Right lobe of liver (tissue), 6 donors: ENCODE results near the gene MPPED1. TPM values are rescaled to one million over a fixed set of nuclear protein-coding genes. Genes with fewer than 3 reads are reported as not detected.

ENCODE experiments used
- ATAC-seq, 4 donors: fragments of 200-7000 bp; cut with Tn5 transposase; one replicate each; pipeline ENCODE4 v1.9.1; 2020; ENCODE audit warnings: mild to moderate bottlenecking in 4 of 4, moderate library complexity in 4 of 4
- DNase-seq, 3 donors: peaks; one replicate each; pipeline ENCODE4 v3.0.0-alpha.2; 2020
- H3K27ac ChIP-seq, 3 donors: fragments of 200-600 bp; one replicate each; pipeline ENCODE4 v1.8.0; 2022
- H3K27me3 ChIP-seq, 2 donors: fragments of 200-600 bp; one replicate each; pipeline ENCODE4 v1.8.0; 2022
- H3K36me3 ChIP-seq, 4 donors: fragments of 200-600 bp; sonication (generic) in 1 of 4; one replicate each; pipeline versions ENCODE4 v1.5.1 to v1.8.0; 2017 to 2022; ENCODE audit warnings: control low read depth in 1 of 4
- H3K4me1 ChIP-seq, 4 donors: fragments of 200-600 bp; sonication (generic) in 1 of 4; one replicate each; pipeline versions ENCODE4 v1.5.1 to v1.8.0; 2017 to 2022; ENCODE audit warnings: control low read depth in 1 of 4
- H3K4me3 ChIP-seq, 3 donors: fragments of 200-600 bp; one replicate each; pipeline ENCODE4 v1.8.0; 2022
- H3K9me3 ChIP-seq, 4 donors: fragments of 200-600 bp; sonication (generic) in 1 of 4; one replicate each; pipeline versions ENCODE4 v1.5.1 to v1.8.0; 2017 to 2022; ENCODE audit warnings: control low read depth in 1 of 4
- CTCF ChIP-seq, 4 donors: fragments of 200-600 bp in 3 of 4; fragments of 450-650 bp in 1 of 4; IDR thresholded peaks; one replicate each; pipeline versions ENCODE4 v1.5.1 to v1.8.0; 2016 to 2022; ENCODE audit warnings: antibody characterized with exemption in 4 of 4, mild to moderate bottlenecking in 2 of 4
- POLR2A ChIP-seq: fragments of 450-650 bp; IDR thresholded peaks from one replicate; pipeline ENCODE4 v1.6.1; 2017; ENCODE audit warnings: antibody characterized with exemption, mild to moderate bottlenecking
- WGBS: methylation state at CpG from one replicate; pipeline ENCODE4 v1.1.6; 2018; ENCODE audit warnings: low coverage, low lambda C conversion rate; ENCODE audit not compliant: insufficient coverage; ENCODE audit errors: missing lambda C conversion rate; 5-methylcytosine and 5-hydroxymethylcytosine counted together
- intact Hi-C, 2 donors: fragments of 100-400 bp; cut with DNase I; formaldehyde crosslinking; loops; one replicate each; pipeline versions ENCODE4 v1.11.2 to v1.14.1; 2022
- total RNA-seq, 6 experiments: library from RNA; depleted of rRNA in 2 of 6; stranded (reverse); fragments of >200 nt in 2 of 6; fragmentation: NEBNext Ultra II Directional in 3 of 6; extraction: Animal tissue kit (Norgen Biotek cat#: 25700) in 3 of 6; gene quantifications; one replicate each; pipeline versions ENCODE4 v1.1.0 to v1.2.4, GENCODE V29; 2016 to 2023
- donor health status: DM: no; HTN: yes; CAD: no.
- donor health status: DM: no; HTN: no; CAD: no.
- donor health status: DM: no; HTN: no; CAD: no.
- donor health status: DM: no; HTN: yes; CAD: no.
- donor health status: DM: no; HTN: yes; CAD: no.

MPPED1 gene
- total RNA-seq, 6 experiments from 2014 or later, result 2.4 to 13.8 (median 11.3) TPM

- Histone ChIP-seq H3K27me3 (no peaks in the 10 kb centered on the region), H3K4me1 (no peaks in the 10 kb centered on the region), H3K27ac (no peak overlapping the region), H3K36me3 (no peaks in the 10 kb centered on the region), H3K4me3 (no peak overlapping the region), H3K9me3 (no peaks in the 10 kb centered on the region)
- TF ChIP-seq CTCF (IDR thresholded peaks at IDR 0.05), result no peak
- no peak for TF ChIP-seq POLR2A
- DNase-seq, result no peak
- intact Hi-C loops, result no loop called here
- WGBS, result 60% methylated on average over 1 of the region's 8 CpGs
- no peak for ATAC-seq
These were observed 94.1 kb downstream of the MPPED1 start for GRCh38 chr22:43505896-43506295.

- no peak overlapping the region for H3K27ac ChIP-seq
- ATAC-seq (no peak), DNase-seq (peak in 1 of 3 donors; percentile 26)
- H3K4me1 ChIP-seq, result no peaks in the 10 kb centered on the region
- H3K36me3 ChIP-seq, result no peaks in the 10 kb centered on the region
- no peak overlapping the region for H3K4me3 ChIP-seq
- H3K9me3 ChIP-seq, result no peaks in the 10 kb centered on the region
- 89% methylated on average over 1 of the region's 12 CpGs for WGBS
- intact Hi-C loops, result no loop called here
- TF ChIP-seq POLR2A, result no peak
- no peak for TF ChIP-seq CTCF (IDR thresholded peaks at IDR 0.05)
- H3K27me3 ChIP-seq, result no peaks in the 10 kb centered on the region
These were observed 94.7 kb downstream of the MPPED1 start for GRCh38 chr22:43506487-43506886.

GRCh38 chr22:43507235-43507634, 95.4 kb downstream of the MPPED1 start:
- Histone ChIP-seq H3K9me3 (no peaks in the 10 kb centered on the region), H3K27me3 (no peaks in the 10 kb centered on the region), H3K27ac (no peak overlapping the region), H3K36me3 (no peaks in the 10 kb centered on the region), H3K4me3 (no peak overlapping the region), H3K4me1 (no peaks in the 10 kb centered on the region)
- peak in 1 of 3 donors; percentile 40 for DNase-seq
- no peak for TF ChIP-seq CTCF (IDR thresholded peaks at IDR 0.05)
- TF ChIP-seq POLR2A, result no peak
- intact Hi-C loops, result no loop called here
- no peak for ATAC-seq
- WGBS, result 79% methylated on average over 5 of the region's 8 CpGs

DNA sequence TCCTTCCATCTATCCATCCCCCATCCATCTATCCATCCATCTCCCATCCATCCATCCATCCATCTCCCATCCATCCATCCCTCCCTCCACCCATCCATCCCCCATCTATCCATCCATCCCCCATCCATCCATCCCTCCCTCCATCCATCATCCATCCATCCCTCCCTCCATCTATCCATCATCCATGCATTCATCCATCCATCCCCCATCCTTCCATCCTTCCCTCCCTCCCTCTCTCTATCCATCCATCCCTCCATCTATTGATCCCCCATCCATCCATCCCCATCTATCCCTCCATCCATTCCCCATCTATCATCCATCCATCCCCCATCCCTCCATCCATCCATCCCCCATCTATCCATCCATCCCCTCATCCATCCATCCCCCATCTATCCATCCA, 96.7 kb downstream of the MPPED1 start:
- TF ChIP-seq CTCF (IDR thresholded peaks at IDR 0.05), result no peak
- TF ChIP-seq POLR2A, result no peak
- Histone ChIP-seq H3K9me3 (no peaks in the 10 kb centered on the region), H3K4me3 (no peak overlapping the region), H3K27me3 (no peaks in the 10 kb centered on the region), H3K27ac (no peak overlapping the region), H3K36me3 (no peaks in the 10 kb centered on the region), H3K4me1 (no peaks in the 10 kb centered on the region)
- DNase-seq (no peak), ATAC-seq (no peak)
- intact Hi-C loops, result no loop called here

GRCh38 chr22:43509337-43509736, 97.5 kb downstream of the MPPED1 start:
- 75% methylated on average over 2 of the region's 2 CpGs for WGBS
- Histone ChIP-seq H3K9me3 (no peaks in the 10 kb centered on the region), H3K27me3 (no peaks in the 10 kb centered on the region), H3K36me3 (no peaks in the 10 kb centered on the region), H3K4me1 (no peaks in the 10 kb centered on the region), H3K27ac (no peak overlapping the region), H3K4me3 (no peak overlapping the region)
- ATAC-seq (no peak), DNase-seq (no peak)
- intact Hi-C loops, result no loop called here
- TF ChIP-seq CTCF (IDR thresholded peaks at IDR 0.05) (no peak), POLR2A (no peak)
